Gastrocnemius medialis (tissue), 4 donors: Measurements from ENCODE around the gene CTBP1. TPM values are rescaled to one million over a fixed set of nuclear protein-coding genes. Genes with fewer than 3 reads are reported as not detected.

Experiments used
- ATAC-seq, 2 donors: fragments of 150-250 bp; one replicate each; pipeline ENCODE4 v1.9.1; 2016
- DNase-seq, 2 donors: peaks; one replicate each; pipeline ENCODE4 v3.0.0-alpha.2; 2019
- H3K27ac ChIP-seq, 4 donors: fragments of 200-600 bp; sonication (generic); 1 replicate in 1 of 4; 2 replicates in 3 of 4; pipeline ENCODE4 v1.5.1; 2016 to 2018; ENCODE audit warnings: mild to moderate bottlenecking in 2 of 4, moderate library complexity in 1 of 4
- H3K27me3 ChIP-seq, 3 donors: fragments of 200-600 bp; sonication (generic) in 2 of 3; 1 replicate in 1 of 3; 2 replicates in 2 of 3; pipeline versions ENCODE4 v1.5.1 to v1.6.0; 2016 to 2019; ENCODE audit warnings: mild to moderate bottlenecking in 1 of 3, moderate library complexity in 1 of 3
- H3K36me3 ChIP-seq, 2 donors: fragments of 200-600 bp; sonication (generic) in 1 of 2; one replicate each; pipeline ENCODE4 v1.5.1; 2017 to 2018
- H3K4me1 ChIP-seq, 2 donors: fragments of 200-600 bp; sonication (generic) in 1 of 2; one replicate each; pipeline ENCODE4 v1.5.1; 2016 to 2017; ENCODE audit warnings: mild to moderate bottlenecking in 2 of 2
- H3K4me3 ChIP-seq, 4 donors: fragments of 200-600 bp; sonication (generic) in 3 of 4; 1 replicate in 1 of 4; 2 replicates in 3 of 4; pipeline ENCODE4 v1.5.1; 2016 to 2019; ENCODE audit warnings: mild to moderate bottlenecking in 2 of 4
- H3K9me3 ChIP-seq, 3 donors: fragments of 200-600 bp; sonication (generic) in 2 of 3; 1 replicate in 1 of 3; 2 replicates in 2 of 3; pipeline ENCODE4 v1.5.1; 2016 to 2019
- POLR2A ChIP-seq, 2 donors: fragments of 450-650 bp; IDR thresholded peaks; one replicate each; pipeline ENCODE4 v1.6.1; 2017; ENCODE audit warnings: antibody characterized with exemption in 2 of 2, mild to moderate bottlenecking in 2 of 2, moderate library complexity in 2 of 2
- in situ Hi-C, 4 donors: fragments of 200-750 bp; cut with MboI; loops; one replicate each; pipeline versions ENCODE4 v1.15.0 to v1.8.0; 2017; ENCODE audit warnings: low sequenced_read_pairs in 4 of 4
- intact Hi-C: fragments of 100-400 bp; cut with DNase I; formaldehyde crosslinking; loops from one replicate; pipeline ENCODE4 v1.15.1; 2023; ENCODE audit warnings: low total_unique reads
- total RNA-seq, 4 donors: library from RNA; depleted of rRNA; stranded (reverse); fragments of >200 nt; gene quantifications; one replicate each; pipeline versions ENCODE4 v1.1.0 to v1.2.3, GENCODE V29; 2016
- TF ChIP-seq, protein P1 (sequence below), 5 experiments: fragments of 450-650 bp in 3 of 5; fragments of 200-600 bp in 2 of 5; sonication (generic) in 2 of 5; IDR thresholded peaks in 4 of 5; conservative IDR thresholded peaks in 1 of 5; 1 replicate in 4 of 5; 2 replicates in 1 of 5; pipeline ENCODE4 v1.5.1; 2016 to 2019; ENCODE audit warnings: antibody characterized with exemption in 5 of 5, mild to moderate bottlenecking in 3 of 5, moderate library complexity in 3 of 5

The CTBP1 gene
- total RNA-seq, 4 donors from 2014 or later, result 126 to 224 (median 169) TPM

GRCh38 chr4:1246901-1247863, 1.7 kb downstream of the CTBP1 start:
- peak in 1 of 2 donors; percentile 15 for DNase-seq
- Histone ChIP-seq H3K4me1 (peaks cover 64 to 78% of the 10 kb centered on the region in 2 donors), H3K36me3 (no peaks in the 10 kb centered on the region), H3K9me3 (no peaks in the 10 kb centered on the region), H3K27ac (peak overlapping the region; percentile 94 to 99 (median 98)), H3K4me3 (peak overlapping the region; percentile 81 to 93 (median 90)), H3K27me3 (no peaks in the 10 kb centered on the region)
- TF ChIP-seq POLR2A (IDR thresholded peaks at IDR 0.05), result no peak
- TF ChIP-seq, protein P1, sequence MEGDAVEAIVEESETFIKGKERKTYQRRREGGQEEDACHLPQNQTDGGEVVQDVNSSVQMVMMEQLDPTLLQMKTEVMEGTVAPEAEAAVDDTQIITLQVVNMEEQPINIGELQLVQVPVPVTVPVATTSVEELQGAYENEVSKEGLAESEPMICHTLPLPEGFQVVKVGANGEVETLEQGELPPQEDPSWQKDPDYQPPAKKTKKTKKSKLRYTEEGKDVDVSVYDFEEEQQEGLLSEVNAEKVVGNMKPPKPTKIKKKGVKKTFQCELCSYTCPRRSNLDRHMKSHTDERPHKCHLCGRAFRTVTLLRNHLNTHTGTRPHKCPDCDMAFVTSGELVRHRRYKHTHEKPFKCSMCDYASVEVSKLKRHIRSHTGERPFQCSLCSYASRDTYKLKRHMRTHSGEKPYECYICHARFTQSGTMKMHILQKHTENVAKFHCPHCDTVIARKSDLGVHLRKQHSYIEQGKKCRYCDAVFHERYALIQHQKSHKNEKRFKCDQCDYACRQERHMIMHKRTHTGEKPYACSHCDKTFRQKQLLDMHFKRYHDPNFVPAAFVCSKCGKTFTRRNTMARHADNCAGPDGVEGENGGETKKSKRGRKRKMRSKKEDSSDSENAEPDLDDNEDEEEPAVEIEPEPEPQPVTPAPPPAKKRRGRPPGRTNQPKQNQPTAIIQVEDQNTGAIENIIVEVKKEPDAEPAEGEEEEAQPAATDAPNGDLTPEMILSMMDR (IDR thresholded peaks at IDR 0.05 in 4 of 5, conservative IDR thresholded peaks at IDR 0.05 in 1 of 5), result no peak
- no peak for ATAC-seq
- in situ Hi-C loops (no loop called here), intact Hi-C loops (loop anchor here (5.0 kb wide), 3 partner anchors 35 to 610 kb away; partner anchors contain the start of genes FGFRL1 and LETM1)

DNA sequence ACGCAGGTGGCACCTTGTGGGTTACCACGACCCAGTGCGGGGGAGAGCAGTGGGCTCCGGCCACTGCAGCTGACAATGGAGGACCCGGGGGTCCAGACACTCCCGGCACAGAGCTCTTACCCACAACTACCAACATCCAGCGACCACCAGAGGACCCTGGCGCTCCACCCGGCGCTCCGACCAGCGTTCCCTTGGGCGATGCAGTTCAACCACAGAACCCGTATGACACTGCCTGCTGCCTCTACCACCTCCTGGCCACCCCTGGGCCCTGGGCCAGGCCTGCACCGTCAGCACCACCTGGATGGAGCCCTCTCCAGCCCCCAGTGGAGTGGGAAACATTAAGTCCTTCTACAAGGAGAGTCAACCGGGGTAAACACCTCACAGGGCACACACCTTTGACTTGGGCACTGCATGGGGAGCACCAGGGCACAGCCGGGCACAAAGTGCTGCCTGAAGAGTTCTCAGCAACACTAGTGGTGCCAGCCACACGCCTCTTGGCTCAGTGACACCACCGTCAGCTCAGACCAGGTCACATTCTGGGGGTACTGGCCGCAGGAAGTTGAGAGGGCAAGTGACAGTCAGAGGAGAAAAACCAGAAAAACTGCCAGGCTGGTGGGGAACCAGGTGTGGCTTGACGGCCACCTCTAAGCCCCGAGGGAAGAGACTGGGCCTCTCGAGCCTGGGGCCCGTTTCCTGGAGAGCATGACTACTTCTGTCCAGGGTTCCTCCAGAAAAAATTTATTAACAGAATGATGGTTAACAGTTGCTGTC, 2.6 kb downstream of the CTBP1 start:
- in situ Hi-C loops (no loop called here), intact Hi-C loops (loop anchor here (5.0 kb wide), 3 partner anchors 34 to 611 kb away; partner anchors contain the start of genes FGFRL1 and LETM1)
- H3K27ac ChIP-seq, result peak overlapping the region; percentile 94 to 99 (median 98)

DNA sequence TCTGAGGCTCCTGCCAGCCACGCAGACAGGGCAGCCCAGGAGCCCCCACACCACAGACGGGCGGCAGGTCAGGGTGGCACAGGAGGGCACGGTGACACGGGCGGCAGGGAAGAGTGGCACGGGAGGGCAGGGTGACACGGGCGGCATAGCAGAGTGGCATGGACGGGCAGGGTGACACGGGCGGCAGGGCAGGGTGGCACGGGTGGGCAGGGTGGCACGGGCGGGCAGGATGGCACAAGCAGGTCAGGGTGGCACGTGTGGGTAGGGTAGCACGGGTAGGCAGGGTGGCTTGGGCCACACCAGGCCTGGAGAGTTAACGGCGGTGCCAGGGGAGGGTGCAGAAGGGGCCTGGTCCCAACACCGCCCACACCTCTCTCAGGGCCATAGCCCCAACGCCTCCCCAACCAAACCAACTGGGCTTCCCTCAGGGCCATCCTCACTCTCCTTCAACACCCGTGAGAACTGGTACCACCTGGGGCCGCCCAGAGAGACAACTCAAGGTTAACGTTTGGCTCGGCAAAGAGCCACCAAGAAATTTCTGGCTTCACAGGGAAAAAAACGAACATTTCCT, 3.4 kb downstream of the CTBP1 start:
- peak in 1 of 2 donors; percentile 12 for DNase-seq
- ATAC-seq, result no peak
- Histone ChIP-seq H3K36me3 (peaks cover 0 to 6% of the 10 kb centered on the region in 2 donors), H3K4me1 (peaks cover 61 to 69% of the 10 kb centered on the region in 2 donors), H3K27ac (peak overlapping the region; percentile 94 to 99 (median 98)), H3K9me3 (no peaks in the 10 kb centered on the region), H3K4me3 (peak overlapping the region in 2 of 4 donors; percentile 2 to 81), H3K27me3 (no peaks in the 10 kb centered on the region)
- TF ChIP-seq, protein P1 (IDR thresholded peaks at IDR 0.05 in 4 of 5, conservative IDR thresholded peaks at IDR 0.05 in 1 of 5), result no peak
- intact Hi-C loops, result loop anchor here (5.0 kb wide), 3 partner anchors 33 to 612 kb away; partner anchors contain the start of genes FGFRL1 and LETM1
- in situ Hi-C loops, result no loop called here

More for the DNA sequence above, 2.6 kb downstream of the CTBP1 start:
- Histone ChIP-seq H3K9me3 (no peaks in the 10 kb centered on the region), H3K4me3 (peak overlapping the region; percentile 81 to 93 (median 90)), H3K27me3 (no peaks in the 10 kb centered on the region), H3K4me1 (peaks cover 64 to 77% of the 10 kb centered on the region in 2 donors), H3K36me3 (no peaks in the 10 kb centered on the region)
- ATAC-seq (no peak), DNase-seq (peak in 1 of 2 donors; percentile 22)
- TF ChIP-seq, protein P1 (IDR thresholded peaks at IDR 0.05 in 4 of 5, conservative IDR thresholded peaks at IDR 0.05 in 1 of 5), result no peak
- TF ChIP-seq POLR2A (IDR thresholded peaks at IDR 0.05), result no peak

DNA sequence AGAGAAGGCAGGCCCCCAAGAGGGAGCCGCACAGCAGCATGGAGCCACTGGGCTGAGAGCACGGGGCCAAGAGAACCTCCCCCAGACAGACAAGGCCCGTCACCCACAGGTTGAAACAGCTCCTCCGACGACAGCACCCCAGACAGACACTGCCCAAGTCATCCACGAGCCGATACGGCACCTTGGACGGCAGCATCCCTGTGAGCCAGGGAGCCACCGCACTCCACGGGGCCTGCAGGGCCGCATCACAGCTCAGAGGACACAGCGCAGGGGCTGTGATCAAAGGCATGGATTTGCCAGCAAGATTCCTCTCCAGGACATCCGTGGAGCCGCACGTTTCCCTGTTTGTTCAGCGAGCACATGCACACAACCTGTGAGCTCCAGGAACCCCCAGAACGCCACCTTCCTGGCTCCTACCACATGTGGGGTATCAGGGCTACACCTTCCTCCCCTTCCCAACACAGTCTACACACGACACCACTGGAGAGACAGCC, 3.9 kb downstream of the CTBP1 start:
- no peak for ATAC-seq
- Histone ChIP-seq H3K27me3 (no peaks in the 10 kb centered on the region), H3K4me1 (peaks cover 56 to 64% of the 10 kb centered on the region in 2 donors), H3K9me3 (no peaks in the 10 kb centered on the region), H3K36me3 (peaks cover 0 to 6% of the 10 kb centered on the region in 2 donors), H3K4me3 (peak overlapping the region in 1 of 4 donors; percentile 2), H3K27ac (peak overlapping the region in 3 of 4 donors; percentile 94 to 99 (median 99))
- in situ Hi-C loops (no loop called here), intact Hi-C loops (loop anchor here (5.0 kb wide), 3 partner anchors 33 to 612 kb away; partner anchors contain the start of genes FGFRL1 and LETM1)
- TF ChIP-seq, protein P1 (IDR thresholded peaks at IDR 0.05 in 4 of 5, conservative IDR thresholded peaks at IDR 0.05 in 1 of 5), result no peak
- no peak for TF ChIP-seq POLR2A (IDR thresholded peaks at IDR 0.05)
- no peak for DNase-seq
